ENCODE measurements around the gene CCT5. TPM values are rescaled to one million over a fixed set of nuclear protein-coding genes. Genes with fewer than 3 reads are reported as not detected.

The CCT5 gene
- total RNA-seq, 2 donors from 2014 or later: 45.4 to 76.1 TPM

DNA sequence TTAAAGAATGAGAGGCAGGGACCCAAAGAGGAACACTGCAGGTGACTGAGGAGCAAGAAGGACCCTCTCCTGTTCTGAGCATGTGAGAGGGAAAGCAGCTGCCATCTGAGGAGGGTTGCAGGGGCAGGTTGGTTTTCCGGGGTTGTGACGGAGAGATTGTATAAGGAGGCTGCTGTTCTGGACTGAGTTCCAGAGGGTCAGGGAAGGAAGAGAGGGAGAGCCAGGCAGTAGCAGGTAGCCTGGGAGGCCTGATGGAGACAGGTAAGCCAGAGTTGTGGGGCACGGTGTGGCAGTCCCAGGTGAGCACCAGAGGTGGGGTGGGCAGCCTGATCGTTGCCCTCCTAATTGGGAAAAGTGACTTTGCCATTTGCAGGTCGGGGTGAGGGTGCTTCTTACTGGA, 9.8 kb downstream of the CCT5 start:
- DNase-seq (no peak), ATAC-seq (no peak)
- 80 to 95% methylated on average over 5 of the region's 5 CpGs for WGBS, 2 donors
- Histone ChIP-seq H3K4me1 (no peaks in the 10 kb centered on the region), H3K36me3 (replicated peaks in 1 of 2; ENCODE audit: insufficient read depth in 1 of 2, low read depth in 2 of 2) (peaks cover 53 to 70% of the 10 kb centered on the region in 2 donors), H3K9me3 (no peaks in the 10 kb centered on the region), H3K27me3 (no peaks in the 10 kb centered on the region), H3K4me3 (no peak overlapping the region), H3K27ac (no peak overlapping the region)
- intact Hi-C loops (cut with DNase I): loop anchor here (10.0 kb wide), 1 partner anchor 125 kb away; no protein-coding TSS in a partner anchor
- TF ChIP-seq POLR2A (IDR thresholded peaks at IDR 0.05): no peak

DNA sequence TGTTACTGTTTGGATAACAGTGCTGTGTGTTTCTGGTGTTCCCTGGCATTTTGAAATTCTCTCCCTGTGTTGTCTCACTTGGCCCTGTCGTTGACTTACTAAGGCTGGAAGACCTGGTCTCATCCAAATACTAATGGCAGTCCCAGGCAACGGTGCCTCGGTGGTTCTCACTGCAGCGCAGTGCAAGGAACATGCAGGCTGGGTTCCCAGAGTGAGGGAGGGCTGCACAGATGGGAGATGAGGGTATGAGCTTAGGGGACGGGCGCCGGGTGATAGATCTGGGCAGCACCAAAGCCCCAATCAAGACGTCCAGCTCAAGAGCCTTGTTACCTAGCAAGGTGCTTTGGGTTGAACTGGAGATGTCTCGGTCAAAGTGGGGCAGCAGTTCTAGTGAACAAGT, 11.0 kb downstream of the CCT5 start:
- Histone ChIP-seq H3K27me3 (no peaks in the 10 kb centered on the region), H3K9me3 (no peaks in the 10 kb centered on the region), H3K4me1 (no peaks in the 10 kb centered on the region), H3K36me3 (replicated peaks in 1 of 2; ENCODE audit: insufficient read depth in 1 of 2, low read depth in 2 of 2) (peaks cover 49 to 67% of the 10 kb centered on the region in 2 donors), H3K4me3 (no peak overlapping the region), H3K27ac (no peak overlapping the region)
- intact Hi-C loops (cut with DNase I): no loop called here
- DNase-seq: no peak
- 82 to 85% methylated on average over 9 of the region's 9 CpGs for WGBS, 2 donors
- ATAC-seq: no peak
- TF ChIP-seq POLR2A (IDR thresholded peaks at IDR 0.05): no peak
- TF ChIP-seq, protein P1, sequence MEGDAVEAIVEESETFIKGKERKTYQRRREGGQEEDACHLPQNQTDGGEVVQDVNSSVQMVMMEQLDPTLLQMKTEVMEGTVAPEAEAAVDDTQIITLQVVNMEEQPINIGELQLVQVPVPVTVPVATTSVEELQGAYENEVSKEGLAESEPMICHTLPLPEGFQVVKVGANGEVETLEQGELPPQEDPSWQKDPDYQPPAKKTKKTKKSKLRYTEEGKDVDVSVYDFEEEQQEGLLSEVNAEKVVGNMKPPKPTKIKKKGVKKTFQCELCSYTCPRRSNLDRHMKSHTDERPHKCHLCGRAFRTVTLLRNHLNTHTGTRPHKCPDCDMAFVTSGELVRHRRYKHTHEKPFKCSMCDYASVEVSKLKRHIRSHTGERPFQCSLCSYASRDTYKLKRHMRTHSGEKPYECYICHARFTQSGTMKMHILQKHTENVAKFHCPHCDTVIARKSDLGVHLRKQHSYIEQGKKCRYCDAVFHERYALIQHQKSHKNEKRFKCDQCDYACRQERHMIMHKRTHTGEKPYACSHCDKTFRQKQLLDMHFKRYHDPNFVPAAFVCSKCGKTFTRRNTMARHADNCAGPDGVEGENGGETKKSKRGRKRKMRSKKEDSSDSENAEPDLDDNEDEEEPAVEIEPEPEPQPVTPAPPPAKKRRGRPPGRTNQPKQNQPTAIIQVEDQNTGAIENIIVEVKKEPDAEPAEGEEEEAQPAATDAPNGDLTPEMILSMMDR (IDR thresholded peaks at IDR 0.05): no peak

DNA sequence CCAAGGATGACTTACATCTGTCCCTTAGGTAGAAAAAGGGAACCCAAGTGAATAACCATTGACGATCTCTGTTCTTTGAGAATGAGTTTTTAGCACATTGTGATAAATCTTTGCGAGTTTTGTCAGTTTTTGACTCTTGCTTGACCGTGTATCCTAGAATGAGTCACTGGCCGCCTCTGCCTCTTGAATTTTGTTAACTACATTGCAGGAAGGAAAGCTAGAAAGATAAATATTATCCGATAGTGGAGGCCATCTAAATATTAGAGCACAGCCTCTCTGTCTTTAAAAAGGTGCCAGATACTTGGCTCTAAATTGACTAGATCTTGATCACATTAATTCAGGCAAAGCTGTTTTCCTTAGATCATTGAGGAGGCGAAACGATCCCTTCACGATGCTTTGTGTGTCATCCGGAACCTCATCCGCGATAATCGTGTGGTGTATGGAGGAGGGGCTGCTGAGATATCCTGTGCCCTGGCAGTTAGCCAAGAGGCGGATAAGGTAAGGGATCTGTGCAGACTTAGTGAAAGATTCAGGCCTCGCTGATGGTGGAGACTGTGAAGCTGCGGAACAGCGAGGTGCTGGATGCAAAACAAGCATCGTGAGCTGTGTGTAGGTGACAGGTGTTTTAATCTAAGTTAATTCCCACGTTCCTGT, 12.2 kb downstream of the CCT5 start:
- Histone ChIP-seq H3K4me3 (no peak overlapping the region), H3K4me1 (no peaks in the 10 kb centered on the region), H3K27me3 (no peaks in the 10 kb centered on the region), H3K27ac (no peak overlapping the region), H3K9me3 (no peaks in the 10 kb centered on the region), H3K36me3 (replicated peaks in 1 of 2; ENCODE audit: insufficient read depth in 1 of 2, low read depth in 2 of 2) (peaks cover 44 to 60% of the 10 kb centered on the region in 2 donors)
- ATAC-seq (no peak), DNase-seq (no peak)
- TF ChIP-seq, protein P1 (IDR thresholded peaks at IDR 0.05): no peak
- no peak for TF ChIP-seq POLR2A (IDR thresholded peaks at IDR 0.05)
- WGBS, 2 donors: 58 to 62% methylated on average over 18 of the region's 18 CpGs
- intact Hi-C loops (cut with DNase I): no loop called here

DNA sequence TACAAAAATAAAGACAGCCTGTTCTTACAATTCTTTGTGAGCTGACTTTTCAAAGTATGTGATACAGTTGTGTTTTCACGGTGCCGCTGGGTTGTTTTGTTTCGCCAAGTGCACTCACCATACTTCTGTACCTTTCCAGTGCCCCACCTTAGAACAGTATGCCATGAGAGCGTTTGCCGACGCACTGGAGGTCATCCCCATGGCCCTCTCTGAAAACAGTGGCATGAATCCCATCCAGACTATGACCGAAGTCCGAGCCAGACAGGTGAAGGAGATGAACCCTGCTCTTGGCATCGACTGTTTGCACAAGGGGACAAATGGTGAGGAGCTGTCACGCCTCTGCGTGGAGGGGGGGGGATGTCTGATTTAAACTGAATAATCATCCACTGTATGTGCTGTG, 12.9 kb downstream of the CCT5 start:
- no peak for DNase-seq
- ATAC-seq: no peak
- Histone ChIP-seq H3K4me3 (no peak overlapping the region), H3K4me1 (no peaks in the 10 kb centered on the region), H3K27ac (no peak overlapping the region), H3K27me3 (no peaks in the 10 kb centered on the region), H3K36me3 (replicated peaks in 1 of 2; ENCODE audit: insufficient read depth in 1 of 2, low read depth in 2 of 2) (peaks cover 44 to 56% of the 10 kb centered on the region in 2 donors), H3K9me3 (no peaks in the 10 kb centered on the region)
- intact Hi-C loops (cut with DNase I): no loop called here
- 94 to 95% methylated on average over 10 to 11 of the region's 11 CpGs for WGBS, 2 donors
- TF ChIP-seq, protein P1 (IDR thresholded peaks at IDR 0.05): no peak
- TF ChIP-seq POLR2A (IDR thresholded peaks at IDR 0.05): no peak

DNA sequence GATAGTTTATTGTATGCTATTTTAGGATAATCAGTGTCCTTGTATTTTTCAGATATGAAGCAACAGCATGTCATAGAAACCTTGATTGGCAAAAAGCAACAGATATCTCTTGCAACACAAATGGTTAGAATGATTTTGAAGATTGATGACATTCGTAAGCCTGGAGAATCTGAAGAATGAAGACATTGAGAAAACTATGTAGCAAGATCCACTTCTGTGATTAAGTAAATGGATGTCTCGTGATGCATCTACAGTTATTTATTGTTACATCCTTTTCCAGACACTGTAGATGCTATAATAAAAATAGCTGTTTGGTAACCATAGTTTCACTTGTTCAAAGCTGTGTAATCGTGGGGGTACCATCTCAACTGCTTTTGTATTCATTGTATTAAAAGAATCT, 14.5 kb downstream of the CCT5 start:
- H3K36me3 ChIP-seq (replicated peaks in 1 of 2; ENCODE audit: insufficient read depth in 1 of 2, low read depth in 2 of 2): peaks cover 28 to 42% of the 10 kb centered on the region in 2 donors
- H3K4me3 ChIP-seq: no peak overlapping the region
- ATAC-seq (no peak), DNase-seq (no peak)
- H3K27ac ChIP-seq: no peak overlapping the region
- H3K9me3 ChIP-seq: no peaks in the 10 kb centered on the region
- intact Hi-C loops (cut with DNase I): no loop called here
- no peaks in the 10 kb centered on the region for H3K27me3 ChIP-seq
- TF ChIP-seq, protein P1 (IDR thresholded peaks at IDR 0.05): no peak
- TF ChIP-seq POLR2A (IDR thresholded peaks at IDR 0.05): no peak
- WGBS, 2 donors: 66 to 81% methylated on average over 3 of the region's 3 CpGs
- no peaks in the 10 kb centered on the region for H3K4me1 ChIP-seq

Data from body of pancreas (tissue), 4 donors.